Esophagus (tissue), 2 donors: ENCODE measurements around the gene CD37. TPM values are rescaled to one million over a fixed set of nuclear protein-coding genes. Genes with fewer than 3 reads are reported as not detected.
"Not testable (repeated sequence)": the region's sequence is repeated elsewhere in the genome, so short reads cannot be mapped to it uniquely, and the experiment has no call there.

Experiments
- H3K27ac ChIP-seq, 2 donors: one replicate each; pipeline ENCODE4 v1.5.1; 2013; ENCODE audit warnings: low read depth in 2 of 2, mild to moderate bottlenecking in 2 of 2, inconsistent platforms in 1 of 2, low read length in 1 of 2, moderate library complexity in 1 of 2
- H3K27me3 ChIP-seq, 2 donors: one replicate each; pipeline ENCODE4 v1.6.1; 2013; ENCODE audit warnings: low read length in 2 of 2, control low read depth in 1 of 2, mild to moderate bottlenecking in 1 of 2; ENCODE audit not compliant: insufficient read depth in 2 of 2, control insufficient read depth in 1 of 2
- H3K36me3 ChIP-seq, 2 donors: one replicate each; pipeline ENCODE4 v1.6.1; 2013; ENCODE audit warnings: low read length in 1 of 2; ENCODE audit not compliant: control insufficient read depth in 2 of 2, insufficient read depth in 2 of 2
- H3K4me1 ChIP-seq, 2 donors: one replicate each; pipeline ENCODE4 v1.6.1; 2013; ENCODE audit warnings: low read length in 1 of 2; ENCODE audit not compliant: control insufficient read depth in 2 of 2, insufficient read depth in 2 of 2
- H3K4me3 ChIP-seq, 2 donors: one replicate each; pipeline ENCODE4 v1.5.1; 2013; ENCODE audit warnings: low read length in 2 of 2, mild to moderate bottlenecking in 2 of 2, low read depth in 1 of 2, moderate library complexity in 1 of 2
- H3K9me3 ChIP-seq, 2 donors: one replicate each; pipeline ENCODE4 v1.6.1; 2013; ENCODE audit warnings: mild to moderate bottlenecking in 2 of 2, low read depth in 1 of 2, low read length in 1 of 2, moderate library complexity in 1 of 2; ENCODE audit not compliant: control insufficient read depth in 2 of 2, insufficient read depth in 1 of 2
- WGBS, 2 donors: extraction: QIAGEN DNeasy Blood & Tissue Kit; methylation state at CpG; one replicate each; pipeline ENCODE4 v1.1.7; 2013; 5-methylcytosine and 5-hydroxymethylcytosine counted together
- polyA plus RNA-seq, 2 donors: library from polyadenylated mRNA; stranded (reverse); fragments of 200-250 nt; gene quantifications; one replicate each; pipeline ENCODE4 v1.2.3, GENCODE V29; 2013
- donor health status: healthy with polysubstance abuse.
- donor health status: Bipolar disorder and iron deficiency.

CD37 gene
- polyA plus RNA-seq, 2 donors, result 2.5 to 3.1 TPM

- Histone ChIP-seq H3K27ac (no peak overlapping the region), H3K27me3 (no peaks in the 10 kb centered on the region), H3K9me3 (no peaks in the 10 kb centered on the region), H3K36me3 (no peaks in the 10 kb centered on the region), H3K4me1 (no peaks in the 10 kb centered on the region), H3K4me3 (no peak overlapping the region)
- 19 to 24% methylated on average over 8 of the region's 8 CpGs for WGBS, 2 donors
Measured at GRCh38 chr19:49301165-49301865, 33.9 kb upstream of the CD37 start.

GRCh38 chr19:49301866-49302252, 33.3 kb upstream of the CD37 start:
- 80 to 82% methylated on average over 5 of the region's 5 CpGs for WGBS, 2 donors
- Histone ChIP-seq H3K4me3 (no peak overlapping the region), H3K27me3 (no peaks in the 10 kb centered on the region), H3K4me1 (no peaks in the 10 kb centered on the region), H3K9me3 (no peaks in the 10 kb centered on the region), H3K36me3 (no peaks in the 10 kb centered on the region), H3K27ac (no peak overlapping the region)

- not testable (repeated sequence) for H3K9me3 ChIP-seq, H3K27ac ChIP-seq, H3K4me3 ChIP-seq, H3K4me1 ChIP-seq, H3K27me3 ChIP-seq, H3K36me3 ChIP-seq
- 80 to 85% methylated on average over 7 of the region's 7 CpGs for WGBS, 2 donors
Measured at GRCh38 chr19:49306734-49307133, 28.5 kb upstream of the CD37 start.

- Histone ChIP-seq H3K9me3 (no peaks in the 10 kb centered on the region), H3K4me1 (no peaks in the 10 kb centered on the region), H3K36me3 (peaks cover 0 to 5% of the 10 kb centered on the region in 2 donors), H3K27ac (no peak overlapping the region), H3K27me3 (no peaks in the 10 kb centered on the region), H3K4me3 (no peak overlapping the region)
- 88 to 93% methylated on average over 6 of the region's 6 CpGs for WGBS, 2 donors
Measured at GRCh38 chr19:49309087-49309486, 26.1 kb upstream of the CD37 start.

- peaks cover 0 to 2% of the 10 kb centered on the region in 2 donors for H3K36me3 ChIP-seq
- no peaks in the 10 kb centered on the region for H3K27me3 ChIP-seq
- H3K9me3 ChIP-seq, result no peaks in the 10 kb centered on the region
- H3K4me1 ChIP-seq, result no peaks in the 10 kb centered on the region
- WGBS, 2 donors, result 80 to 89% methylated on average over 1 of the region's 1 CpG
- H3K27ac ChIP-seq, result no peak overlapping the region
- H3K4me3 ChIP-seq, result no peak overlapping the region
Measured at GRCh38 chr19:49315111-49315510, 20.1 kb upstream of the CD37 start.

GRCh38 chr19:49316284-49316683, 18.9 kb upstream of the CD37 start:
- Histone ChIP-seq H3K4me3 (no peak overlapping the region), H3K27me3 (no peaks in the 10 kb centered on the region), H3K9me3 (no peaks in the 10 kb centered on the region), H3K36me3 (no peaks in the 10 kb centered on the region), H3K4me1 (no peaks in the 10 kb centered on the region), H3K27ac (no peak overlapping the region)

- Histone ChIP-seq H3K4me3 (no peak overlapping the region), H3K27ac (no peak overlapping the region), H3K36me3 (no peaks in the 10 kb centered on the region), H3K27me3 (no peaks in the 10 kb centered on the region), H3K4me1 (no peaks in the 10 kb centered on the region), H3K9me3 (no peaks in the 10 kb centered on the region)
Measured at GRCh38 chr19:49318296-49318695, 16.9 kb upstream of the CD37 start.

- Histone ChIP-seq H3K4me3 (no peak within 1 kb of the TSS), H3K36me3 (no peaks in the 10 kb centered on the region), H3K27ac (no peak within 1 kb of the TSS), H3K4me1 (no peaks in the 10 kb centered on the region), H3K27me3 (no peaks in the 10 kb centered on the region), H3K9me3 (no peaks in the 10 kb centered on the region)
- 93 to 94% methylated on average over 38 of the region's 38 CpGs for WGBS, 2 donors
Measured at GRCh38 chr19:49324801-49325576, 10.2 kb upstream of the CD37 start, which contains the start of gene SLC6A16. SLC6A16 (minus strand) TSS chr19:49325191; CDS start chr19:49311347, 13,844 bp downstream.

- H3K4me1 ChIP-seq, H3K9me3 ChIP-seq: not testable (repeated sequence)
- WGBS, 2 donors, result 92 to 94% methylated on average over 13 of the region's 13 CpGs
Measured at GRCh38 chr19:49325756-49326155, 9.4 kb upstream of the CD37 start.

More at GRCh38 chr19:49325756-49326155, 9.4 kb upstream of the CD37 start:
- not testable (repeated sequence) for H3K27ac ChIP-seq, H3K36me3 ChIP-seq, H3K4me3 ChIP-seq, H3K27me3 ChIP-seq
